Measurements from ENCODE around the gene FUT3. TPM values are rescaled to one million over a fixed set of nuclear protein-coding genes. Genes with fewer than 3 reads are reported as not detected.

FUT3 gene
- total RNA-seq, 2 experiments from 2014 or later, result 0.61 to 0.85 TPM

- H3K27me3 Mint-ChIP-seq, result peaks cover 15% of the 10 kb centered on the region
- Histone ChIP-seq H3K36me3 (ENCODE audit: insufficient read depth, low read length) (no peaks in the 10 kb centered on the region), H3K4me1 (ENCODE audit: insufficient read depth, low read length) (peaks cover 33% of the 10 kb centered on the region), H3K4me3 (ENCODE audit: low read length) (peak overlapping the region; percentile 30), H3K27ac (ENCODE audit: low read depth in 1 of 2, low read length in 2 of 2) (no peak overlapping the region), H3K27me3 (ENCODE audit: control insufficient read depth in 1 of 2, insufficient read depth in 2 of 2, low read length in 2 of 2) (peaks cover 16 to 19% of the 10 kb centered on the region in 2 experiments), H3K9me3 (ENCODE audit: control insufficient read depth in 1 of 2, insufficient read depth in 1 of 2, low read length in 2 of 2) (peaks cover 0 to 19% of the 10 kb centered on the region in 2 experiments)
- H3K36me3 Mint-ChIP-seq (ENCODE audit: low read depth), result no peaks in the 10 kb centered on the region
- peak; percentile 24 for ATAC-seq (ENCODE audit: poor library complexity)
- peak overlapping the region; percentile 68 for H3K4me3 Mint-ChIP-seq
- peak; percentile 46 to 80 (median 59) for DNase-seq
- ChIA-PET POLR2A (interaction anchor here (0.7 kb wide), 1 partner anchor 23 kb away, joined by 3 read pairs; no protein-coding TSS in a partner anchor), CTCF (no interaction called here)
- intact Hi-C loops (cut with DNase I, micrococcal nuclease), result loop anchor here in 1 of 2 experiments (2.0 to 5.0 kb wide), 3 partner anchors 19 to 172 kb away; partner anchors contain the start of gene RANBP3
- no peaks in the 10 kb centered on the region for H3K9me3 Mint-ChIP-seq
- peaks cover 18% of the 10 kb centered on the region for H3K4me1 Mint-ChIP-seq (ENCODE audit: low read depth)
- peak; percentile 65 for TF ChIP-seq CTCF (IDR thresholded peaks at IDR 0.05)
- no peak overlapping the region for H3K27ac Mint-ChIP-seq
Measured at GRCh38 chr19:5805462-5806132, 45.7 kb downstream of the FUT3 start.

GRCh38 chr19:5804516-5805461, 46.5 kb downstream of the FUT3 start, which contains the start of gene NRTN:
NRTN (plus strand) TSS chr19:5805067; CDS start chr19:5824166, 19,099 bp downstream.
- peak within 1 kb of the TSS; percentile 82 for H3K4me3 Mint-ChIP-seq
- no peaks in the 10 kb centered on the region for H3K36me3 Mint-ChIP-seq (ENCODE audit: low read depth)
- Histone ChIP-seq H3K27me3 (ENCODE audit: control insufficient read depth in 1 of 2, insufficient read depth in 2 of 2, low read length in 2 of 2) (peaks cover 24 to 26% of the 10 kb centered on the region in 2 experiments), H3K27ac (ENCODE audit: low read depth in 1 of 2, low read length in 2 of 2) (no peak within 1 kb of the TSS), H3K4me3 (ENCODE audit: low read length) (peak within 1 kb of the TSS; percentile 47), H3K36me3 (ENCODE audit: insufficient read depth, low read length) (no peaks in the 10 kb centered on the region), H3K4me1 (ENCODE audit: insufficient read depth, low read length) (peaks cover 33% of the 10 kb centered on the region), H3K9me3 (ENCODE audit: control insufficient read depth in 1 of 2, insufficient read depth in 1 of 2, low read length in 2 of 2) (peaks cover 0 to 22% of the 10 kb centered on the region in 2 experiments)
- peaks cover 18% of the 10 kb centered on the region for H3K4me1 Mint-ChIP-seq (ENCODE audit: low read depth)
- H3K27me3 Mint-ChIP-seq, result peaks cover 17% of the 10 kb centered on the region
- no peak for TF ChIP-seq CTCF (IDR thresholded peaks at IDR 0.05)
- DNase-seq, result peak in 11 of 14 experiments; percentile 30 to 78 (median 51)
- H3K27ac Mint-ChIP-seq, result peak within 1 kb of the TSS; percentile 68
- H3K9me3 Mint-ChIP-seq, result no peaks in the 10 kb centered on the region
- ChIA-PET CTCF (interaction anchor here (0.6 to 1.9 kb wide), 34 partner anchors 7 to 1817 kb away, joined by 3 to 63 read pairs (median 5); partner anchors contain the start of genes DUS3L, FEM1A, FUT6 and LONP1), POLR2A (interaction anchor here (0.5 to 1.7 kb wide), 12 partner anchors 10 to 1825 kb away, joined by 3 to 33 read pairs (median 5); partner anchors contain the start of genes DUS3L, NDUFA11, PET100 and RANBP3)
- peak; percentile 18 for ATAC-seq (ENCODE audit: poor library complexity)
- intact Hi-C loops (cut with DNase I, micrococcal nuclease), result loop anchor here (1.0 to 5.0 kb wide), 5 partner anchors 13 to 558 kb away; partner anchors contain the start of genes RANBP3 (in 2 of the 2), VMAC (in 2 of the 2), CLPP (in 1 of the 2) and DUS3L (in 1 of the 2)

All from CD4-positive, alpha-beta T cell (primary cell).